Erythroblast (primary cell): ENCODE measurements around the gene CLCN3.
"Not testable (repeated sequence)": the region's sequence is repeated elsewhere in the genome, so short reads cannot be mapped to it uniquely, and the experiment has no call there.

Experiments used
- GATA1 ChIP-seq: IDR thresholded peaks from 2 replicates; pipeline ENCODE4 v1.6.1; 2011; ENCODE audit warnings: low read depth, mild to moderate bottlenecking, control low read depth, low read length, moderate library complexity
- POLR2A ChIP-seq: IDR thresholded peaks from 2 replicates; pipeline ENCODE4 v1.6.1; 2011; ENCODE audit warnings: mild to moderate bottlenecking, low read length

GRCh38 chr4:169738604-169739003 is 118.2 kb downstream of the CLCN3 start:
- TF ChIP-seq POLR2A, GATA1: not testable (repeated sequence)
